Measurements from ENCODE around the gene GPC3. TPM values are rescaled to one million over a fixed set of nuclear protein-coding genes. Genes with fewer than 3 reads are reported as not detected.

Gene GPC3
- total and polyA plus RNA-seq, 2 of the 4 experiments (the other 2 are of a cell fraction): not detected

GRCh38 chrX:134006484-134007161 is 21.2 kb upstream of the GPC3 start:
- Histone ChIP-seq H4K20me1 (ENCODE audit: insufficient read depth, low read length) (no peaks in the 10 kb centered on the region), H2AK5ac (ENCODE audit: low read depth, low read length) (no peak overlapping the region), H3K9ac (ENCODE audit: low read depth, low read length) (no peak overlapping the region), H2BK5ac (ENCODE audit: low read depth, low read length, poor library complexity, severe bottlenecking) (no peak overlapping the region), H3K27me3 (ENCODE audit: control insufficient read depth, insufficient read depth, low read length) (no peaks in the 10 kb centered on the region), H3K4me2 (ENCODE audit: low read depth, low read length) (no peak overlapping the region), H2BK15ac (ENCODE audit: low read depth, low read length) (no peak overlapping the region), H3K4ac (ENCODE audit: low read depth, low read length) (no peak overlapping the region), H2AFZ (replicated peaks; ENCODE audit: low read length, poor library complexity) (no peak overlapping the region), H3K4me1 (ENCODE audit: control insufficient read depth, insufficient read depth, low read length) (no peaks in the 10 kb centered on the region), H3K27ac (ENCODE audit: insufficient read depth, low read length) (no peak overlapping the region), H4K8ac (ENCODE audit: low read depth in 2 of 2, low read length in 2 of 2) (no peak overlapping the region), H3K18ac (ENCODE audit: low read depth, low read length) (no peak overlapping the region), H3K9me3 (ENCODE audit: control insufficient read depth, insufficient read depth, low read length) (no peaks in the 10 kb centered on the region), H4K91ac (ENCODE audit: insufficient read depth, low read depth, low read length) (no peak overlapping the region), H3K4me3 (ENCODE audit: insufficient read depth, low read depth, low read length) (no peak overlapping the region), H3K9me1 (ENCODE audit: insufficient read depth, low read length) (no peaks in the 10 kb centered on the region), H3K14ac (replicated peaks; ENCODE audit: low read depth, low read length) (no peak overlapping the region), H2BK120ac (ENCODE audit: low read depth, low read length) (no peak overlapping the region), H3K56ac (ENCODE audit: extremely low read depth, insufficient read depth, low read length) (no peak overlapping the region), H2BK20ac (ENCODE audit: low read depth, low read length) (no peak overlapping the region), H3K23ac (ENCODE audit: low read depth, low read length) (no peak overlapping the region), H2AK9ac (replicated peaks; ENCODE audit: low read depth, low read length, poor library complexity) (no peak overlapping the region), H4K5ac (ENCODE audit: low read depth, low read length) (no peak overlapping the region), H3K79me1 (ENCODE audit: low read depth in 1 of 2, low read length in 2 of 2) (no peaks in the 10 kb centered on the region), H3K36me3 (ENCODE audit: control insufficient read depth, insufficient read depth, low read length) (no peaks in the 10 kb centered on the region)
- no CpG with 5 or more reads among the region's 2 CpGs for WGBS, 2 experiments (ENCODE audit: extremely low coverage in 2 of 2, insufficient read length in 1 of 2)
- ChIA-PET CTCF (no interaction called here), POLR2A (ENCODE audit: unreplicated experiment) (no interaction called here)
- BruUV-seq (replicated peaks): no TSS peak
- in situ Hi-C loops (cut with MboI; ENCODE audit: low sequenced_read_pairs) (no loop called here), dilution Hi-C loops (cut with HindIII; ENCODE audit: low sequenced_read_pairs, unreplicated experiment) (no loop called here), intact Hi-C loops (cut with micrococcal nuclease) (no loop called here)
- no peak for DNase-seq
- ATAC-seq (ENCODE audit: low read depth): no peak
- TF ChIP-seq MAZ (IDR thresholded peaks at IDR 0.05; ENCODE audit: borderline replicate concordance, low read depth, low read length): no peak
- TF ChIP-seq FOS (IDR thresholded peaks at IDR 0.05; ENCODE audit: low read depth, low read length): no peak
- TF ChIP-seq CEBPB (IDR thresholded peaks at IDR 0.05; ENCODE audit: low read depth, low read length): no peak
- no peak for TF ChIP-seq RAD21 (IDR thresholded peaks at IDR 0.05; ENCODE audit: low read length)
- TF ChIP-seq BHLHE40 (IDR thresholded peaks at IDR 0.05; ENCODE audit: low read depth, low read length): no peak
- TF ChIP-seq ELK1 (IDR thresholded peaks at IDR 0.05; ENCODE audit: borderline replicate concordance, low read depth, low read length): no peak
- no peak for TF ChIP-seq MXI1 (IDR thresholded peaks at IDR 0.05; ENCODE audit: borderline replicate concordance, low read depth, low read length)
- no peak for TF ChIP-seq RFX5 (IDR thresholded peaks at IDR 0.05; ENCODE audit: low read depth, low read length)
- no peak for TF ChIP-seq CTCF (conservative IDR thresholded peaks at IDR 0.05; ENCODE audit: low read depth, low read length)
- TF ChIP-seq RCOR1 (IDR thresholded peaks at IDR 0.05; ENCODE audit: insufficient replicate concordance, low read length): no peak
- no peak for TF ChIP-seq POLR2A (IDR thresholded peaks at IDR 0.05; ENCODE audit: low read depth, low read length)
- no peak for TF ChIP-seq CHD1 (IDR thresholded peaks at IDR 0.05; ENCODE audit: low read depth, low read length)
- no peak for TF ChIP-seq SMC3 (IDR thresholded peaks at IDR 0.05; ENCODE audit: low read depth, low read length)
- TF ChIP-seq USF2 (IDR thresholded peaks at IDR 0.05; ENCODE audit: low read depth, low read length): no peak
- TF ChIP-seq MAFK (IDR thresholded peaks at IDR 0.05; ENCODE audit: low read depth, low read length): no peak
- TF ChIP-seq NFE2L2 (IDR thresholded peaks at IDR 0.05; ENCODE audit: low read depth, low read length): no peak

All from IMR-90 (cell line).